NCI-H774 (cell line): Measurements from ENCODE around the gene ABCF1.
A peak's percentile ranks its signal among the peaks of the same experiment; 100 is the strongest.
"Not testable (repeated sequence)": the region's sequence is repeated elsewhere in the genome, so short reads cannot be mapped to it uniquely, and the experiment has no call there.

Experiments
- DNase-seq: peaks from one replicate; lab custom pipeline; 2025; lab: John Stamatoyannopoulos, UW

ABCF1 gene

GRCh38 chr6:30571075-30571761, at the start of gene ABCF1:
ABCF1 (plus strand) TSS chr6:30571442; CDS start chr6:30571488, 46 bp downstream.
- peak; percentile 97 for DNase-seq

GRCh38 chr6:30521952-30522351, 49.3 kb upstream of the ABCF1 start:
- not testable (repeated sequence) for DNase-seq

- DNase-seq: not testable (repeated sequence)
Observed at GRCh38 chr6:30526444-30526843, 44.8 kb upstream of the ABCF1 start.

GRCh38 chr6:30529349-30529875, 41.8 kb upstream of the ABCF1 start:
- not testable (repeated sequence) for DNase-seq

- no peak for DNase-seq
Observed at GRCh38 chr6:30530014-30530413, 41.2 kb upstream of the ABCF1 start.

- no peak for DNase-seq
Observed at GRCh38 chr6:30533460-30534294, 37.6 kb upstream of the ABCF1 start.

GRCh38 chr6:30537931-30538330, 33.3 kb upstream of the ABCF1 start:
- DNase-seq: no peak

- DNase-seq: peak; percentile 56
Observed at GRCh38 chr6:30541515-30542403, 29.5 kb upstream of the ABCF1 start.

GRCh38 chr6:30542404-30542725, 28.9 kb upstream of the ABCF1 start:
- no peak for DNase-seq

GRCh38 chr6:30542915-30543314, 28.3 kb upstream of the ABCF1 start:
- no peak for DNase-seq

GRCh38 chr6:30543821-30544220, 27.4 kb upstream of the ABCF1 start:
- no peak for DNase-seq

- DNase-seq: peak; percentile 15
Observed at GRCh38 chr6:30544666-30545272, 26.5 kb upstream of the ABCF1 start.

- DNase-seq: no peak
Observed at GRCh38 chr6:30547454-30547853, 23.8 kb upstream of the ABCF1 start.

GRCh38 chr6:30548375-30548774, 22.9 kb upstream of the ABCF1 start:
- no peak for DNase-seq

GRCh38 chr6:30554404-30554803, 16.8 kb upstream of the ABCF1 start:
- no peak for DNase-seq

- DNase-seq: no peak
Observed at GRCh38 chr6:30554962-30555815, 16.1 kb upstream of the ABCF1 start.

- DNase-seq: no peak
Observed at GRCh38 chr6:30555816-30556065, 15.5 kb upstream of the ABCF1 start.

- DNase-seq: peak; percentile 89
Observed at GRCh38 chr6:30556066-30556905, 15.0 kb upstream of the ABCF1 start, which contains the start of gene GNL1. GNL1 (minus strand) TSS chr6:30556489; CDS start chr6:30556203, 286 bp downstream.

GRCh38 chr6:30556906-30557682, 14.1 kb upstream of the ABCF1 start, which contains the start of gene PRR3:
PRR3 (plus strand) TSS chr6:30557295; CDS start chr6:30557345, 50 bp downstream.
- DNase-seq: peak; percentile 90
